ENCODE results near the gene DNAAF8.

DNAAF8 gene

DNA sequence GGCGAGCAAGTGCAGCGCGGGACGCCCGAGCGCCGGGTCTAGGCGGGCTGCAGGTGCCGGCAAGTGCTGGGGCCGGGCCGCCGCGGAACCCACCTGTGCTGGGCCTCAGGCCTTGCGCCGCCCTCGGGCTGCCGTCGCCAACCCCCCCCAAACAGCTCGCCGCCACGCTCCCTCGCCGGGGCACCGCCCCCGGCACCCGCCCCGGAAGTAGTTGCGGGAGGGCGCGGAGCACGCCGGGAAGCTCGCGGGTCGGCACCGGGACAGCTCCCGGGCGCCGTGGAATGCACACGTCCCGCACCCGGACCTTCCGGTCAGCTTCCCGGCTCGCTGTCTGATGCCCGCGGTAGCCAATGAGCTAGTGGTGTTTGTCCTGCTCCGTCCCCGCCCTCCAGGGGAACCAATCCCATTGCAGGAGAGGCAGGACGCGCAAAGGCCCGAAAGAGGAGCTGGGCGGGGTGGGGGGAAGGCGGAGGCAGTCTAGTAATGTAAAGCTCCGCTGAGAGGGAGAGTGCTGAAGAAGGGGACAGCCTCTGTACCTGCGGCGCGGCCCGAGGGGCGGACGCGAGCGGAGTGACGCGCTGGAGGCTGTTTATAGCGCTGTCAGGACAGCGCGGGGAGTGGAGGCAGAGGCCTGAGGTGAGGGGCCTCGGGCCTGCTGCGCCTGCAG, at the start of gene DNAAF8, which contains the start of gene ANKS3:
Gene DNAAF8 (plus strand): TSS at position 475 of the 667 bp plus-strand sequence. CDS start 1,978 bp downstream, outside the sequence.
Gene ANKS3 (minus strand): TSS at position 209 of the 667 bp plus-strand sequence. CDS start 4,122 bp downstream, outside the sequence.
- Mint-ChIP-seq H3K27ac (peak within 1 kb of the TSS; percentile 80), H3K4me3 (peak within 1 kb of the TSS; percentile 93), H3K27me3 (no peaks in the 10 kb centered on the region), H3K9me3 (no peaks in the 10 kb centered on the region), H3K36me3 (peaks cover 4% of the 10 kb centered on the region), H3K4me1 (peaks cover 15% of the 10 kb centered on the region)

DNA sequence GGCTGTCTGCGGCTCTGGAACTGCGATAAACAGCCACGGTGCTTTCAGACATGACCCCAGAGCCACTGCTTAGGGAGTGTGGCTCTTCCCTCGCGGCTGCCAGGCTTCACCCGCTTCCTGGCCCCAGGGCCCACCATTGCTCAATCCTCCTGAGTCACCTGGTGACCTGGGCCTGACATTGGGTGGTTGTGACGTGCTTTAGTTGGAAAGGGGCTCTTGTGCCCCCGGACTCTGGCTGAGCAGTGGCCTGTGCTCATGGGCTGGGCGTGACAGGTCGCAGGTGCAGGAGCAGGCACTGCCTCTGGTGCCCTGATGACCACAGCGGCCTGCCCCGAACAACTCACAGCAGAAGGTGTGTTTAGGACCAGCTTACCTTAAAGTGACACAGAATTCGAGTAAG, 49.6 kb upstream of the DNAAF8 start:
- Mint-ChIP-seq H3K36me3 (no peaks in the 10 kb centered on the region), H3K9me3 (no peaks in the 10 kb centered on the region), H3K27ac (peak overlapping the region; percentile 23), H3K4me1 (no peaks in the 10 kb centered on the region), H3K27me3 (no peaks in the 10 kb centered on the region), H3K4me3 (no peak overlapping the region)

DNA sequence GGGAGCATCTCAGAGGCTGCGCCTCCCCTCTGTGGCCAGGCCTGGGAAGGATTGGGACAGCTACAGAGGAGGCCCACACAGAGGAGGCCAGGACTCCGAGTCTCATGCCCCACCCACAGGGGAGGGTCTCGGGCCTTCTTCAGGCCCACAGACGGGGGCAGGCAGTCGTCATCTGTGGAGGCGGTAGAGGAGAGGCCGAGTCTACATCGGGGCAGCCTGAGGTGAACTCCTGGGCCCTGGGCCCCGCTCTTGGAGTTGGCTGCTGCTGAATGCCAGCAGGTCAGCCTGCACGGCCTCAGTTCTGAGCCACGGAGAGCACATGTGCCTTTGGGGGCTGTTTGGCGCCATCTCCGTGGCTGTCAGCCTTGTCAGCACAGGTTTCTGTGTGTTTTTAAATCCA, 49.0 kb upstream of the DNAAF8 start:
- Mint-ChIP-seq H3K9me3 (no peaks in the 10 kb centered on the region), H3K36me3 (no peaks in the 10 kb centered on the region), H3K27me3 (no peaks in the 10 kb centered on the region), H3K4me1 (no peaks in the 10 kb centered on the region), H3K4me3 (no peak overlapping the region), H3K27ac (no peak overlapping the region)

DNA sequence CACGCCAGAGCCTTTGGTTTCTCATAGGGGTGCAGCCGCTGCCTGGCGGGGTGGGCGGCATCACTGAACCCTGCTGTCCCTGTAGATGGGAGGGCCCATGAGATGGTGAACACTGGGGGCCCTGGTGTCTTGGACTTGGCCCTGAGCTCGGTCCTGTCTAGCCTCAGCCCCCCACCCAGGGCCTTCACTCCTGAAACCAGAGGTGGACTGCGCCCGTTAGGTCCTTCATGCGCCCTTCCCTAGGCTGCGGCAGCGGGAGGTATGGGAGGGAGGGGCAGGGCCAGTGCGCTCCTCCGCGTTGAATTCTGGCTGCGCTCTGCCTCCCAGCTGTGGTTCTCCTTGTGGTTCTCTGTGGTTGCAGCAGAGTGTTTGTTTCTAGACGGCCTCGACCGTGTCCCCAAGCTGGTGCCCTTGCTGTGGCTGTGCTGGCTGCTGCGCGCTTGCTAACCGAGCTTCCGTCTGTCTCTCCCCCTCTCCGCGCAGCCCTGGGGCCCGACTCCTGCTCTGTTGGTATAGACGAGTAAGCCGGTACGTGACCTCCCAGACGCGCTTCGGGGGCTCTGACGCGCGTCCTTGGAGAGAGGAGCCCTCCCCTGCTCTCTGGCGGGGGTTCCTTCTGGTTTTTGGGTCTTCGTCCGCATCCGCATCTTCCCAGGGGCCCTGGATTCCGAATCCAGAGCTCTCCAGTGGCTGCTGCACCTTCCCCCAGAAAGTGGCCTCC, 48.4 kb upstream of the DNAAF8 start:
- no peak overlapping the region for H3K27ac Mint-ChIP-seq
- H3K27me3 Mint-ChIP-seq, result no peaks in the 10 kb centered on the region
- H3K9me3 Mint-ChIP-seq, result no peaks in the 10 kb centered on the region
- H3K36me3 Mint-ChIP-seq, result no peaks in the 10 kb centered on the region
- H3K4me3 Mint-ChIP-seq, result no peak overlapping the region
- H3K4me1 Mint-ChIP-seq, result no peaks in the 10 kb centered on the region

DNA sequence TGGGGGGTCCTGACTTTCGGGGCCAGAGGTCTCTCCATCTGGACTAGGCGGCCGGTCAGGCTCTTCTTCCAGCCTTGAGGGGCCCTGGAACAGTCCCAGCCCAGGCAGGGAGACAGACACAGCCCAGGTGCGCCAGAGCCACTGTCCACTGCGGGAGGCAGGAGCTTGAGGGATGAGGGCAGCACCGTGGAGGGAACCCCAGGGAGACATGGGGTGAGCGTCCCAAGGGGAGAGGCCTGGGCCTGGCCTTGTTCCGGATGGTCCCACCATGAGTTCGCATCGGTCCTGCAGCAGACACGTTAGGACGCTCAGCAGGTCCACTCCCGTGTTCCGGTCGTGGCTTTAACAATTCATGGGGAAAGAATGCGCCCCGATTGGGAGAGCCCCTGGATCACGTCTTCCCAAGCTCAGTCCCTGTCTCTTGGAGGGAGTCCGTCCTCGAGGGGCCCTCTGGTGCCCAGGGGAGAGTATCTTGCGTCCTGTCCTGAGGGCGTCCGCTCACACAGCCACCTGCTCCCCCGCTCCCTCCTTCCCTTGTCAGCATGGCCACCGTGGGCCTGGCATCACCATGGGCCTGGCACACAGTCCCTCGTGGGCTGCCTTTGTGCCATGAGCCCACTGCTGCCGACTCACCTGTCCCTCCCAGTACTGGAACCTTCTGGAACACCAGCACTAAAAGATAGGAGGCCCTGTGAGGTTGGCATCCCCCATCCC, 47.7 kb upstream of the DNAAF8 start:
- Mint-ChIP-seq H3K4me1 (peaks cover 3% of the 10 kb centered on the region), H3K9me3 (no peaks in the 10 kb centered on the region), H3K27me3 (no peaks in the 10 kb centered on the region), H3K27ac (no peak overlapping the region), H3K4me3 (no peak overlapping the region), H3K36me3 (no peaks in the 10 kb centered on the region)

DNA sequence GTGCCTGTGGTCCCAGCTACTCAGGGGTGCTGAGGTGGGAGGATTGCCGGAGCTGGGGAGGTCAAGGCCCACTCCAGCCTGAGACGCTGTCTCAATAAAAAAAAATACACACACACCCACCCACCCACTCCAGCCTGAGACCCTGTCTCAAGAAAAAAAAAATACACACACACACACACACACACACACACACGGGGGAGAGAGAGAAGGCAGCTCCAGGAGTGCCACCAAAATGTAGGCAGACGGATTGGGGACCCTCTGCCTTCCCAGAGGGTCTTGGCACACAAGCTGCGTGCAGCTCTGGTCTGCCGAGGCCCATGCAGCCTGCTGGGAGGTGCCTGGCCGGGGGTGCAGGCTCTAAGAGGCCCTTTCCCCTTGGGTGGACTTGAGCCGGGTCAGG, 46.9 kb upstream of the DNAAF8 start:
- no peak overlapping the region for H3K4me3 Mint-ChIP-seq
- H3K27me3 Mint-ChIP-seq, result no peaks in the 10 kb centered on the region
- no peaks in the 10 kb centered on the region for H3K9me3 Mint-ChIP-seq
- peak overlapping the region; percentile 68 for H3K27ac Mint-ChIP-seq
- peaks cover 6% of the 10 kb centered on the region for H3K4me1 Mint-ChIP-seq
- H3K36me3 Mint-ChIP-seq, result no peaks in the 10 kb centered on the region

DNA sequence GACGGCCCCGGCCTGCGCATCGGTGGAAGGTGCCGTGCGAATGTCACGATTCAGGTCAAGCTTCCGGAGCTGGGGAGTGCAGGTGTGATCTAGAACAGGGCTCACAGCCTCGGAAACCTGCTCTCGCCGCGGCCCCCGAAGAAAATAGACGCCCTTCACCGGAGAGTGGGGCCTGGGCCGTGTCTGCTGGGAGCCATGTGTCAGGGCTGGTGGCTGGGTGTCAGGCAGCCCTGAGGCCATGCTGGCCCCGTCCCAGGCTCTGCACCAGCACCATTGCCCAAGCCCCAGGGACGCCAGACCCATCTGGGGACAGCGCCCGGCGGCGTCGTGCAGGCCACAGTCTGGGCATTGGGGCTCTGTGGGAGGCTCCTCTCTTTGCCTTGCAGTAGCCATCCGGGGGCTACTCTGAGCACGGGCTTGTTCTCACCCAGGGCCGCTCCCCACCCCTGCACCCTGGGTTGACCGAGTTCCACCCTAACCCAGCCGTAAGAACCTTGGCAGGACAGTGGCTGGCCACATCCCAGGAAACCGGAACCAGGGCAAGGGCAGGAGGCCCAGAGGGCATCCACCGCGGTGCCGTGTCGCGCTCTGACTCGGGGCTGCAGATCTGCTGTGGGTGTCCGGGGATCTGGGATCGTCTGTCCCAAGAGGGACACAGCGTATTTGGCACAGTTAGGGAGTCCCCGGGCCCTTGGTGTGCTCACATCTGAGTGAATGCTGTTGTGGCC, 46.2 kb upstream of the DNAAF8 start:
- H3K27me3 Mint-ChIP-seq, result no peaks in the 10 kb centered on the region
- H3K4me3 Mint-ChIP-seq, result no peak overlapping the region
- peak overlapping the region; percentile 68 for H3K27ac Mint-ChIP-seq
- H3K36me3 Mint-ChIP-seq, result no peaks in the 10 kb centered on the region
- peaks cover 9% of the 10 kb centered on the region for H3K4me1 Mint-ChIP-seq
- H3K9me3 Mint-ChIP-seq, result no peaks in the 10 kb centered on the region

DNA sequence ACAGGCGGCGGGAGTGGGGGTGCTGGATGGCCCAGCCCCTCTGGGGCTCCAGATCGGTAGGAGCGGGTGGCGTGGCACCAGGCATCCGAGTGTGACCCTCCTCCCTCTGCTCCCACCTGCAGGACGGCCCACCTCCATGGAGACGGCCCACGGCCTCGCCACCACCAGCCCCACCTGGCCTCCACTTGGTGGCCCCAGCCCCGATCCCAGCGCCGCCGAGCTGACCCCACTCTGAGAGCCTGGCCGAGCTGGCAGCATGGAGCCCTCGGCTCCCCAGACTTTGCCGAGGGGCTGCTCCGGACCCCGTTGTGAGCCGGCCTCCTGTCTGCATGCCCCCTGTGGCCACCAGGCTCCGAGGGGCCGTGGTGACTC, 45.7 kb upstream of the DNAAF8 start:
- Mint-ChIP-seq H3K27ac (no peak overlapping the region), H3K9me3 (no peaks in the 10 kb centered on the region), H3K4me3 (no peak overlapping the region), H3K27me3 (no peaks in the 10 kb centered on the region), H3K36me3 (no peaks in the 10 kb centered on the region), H3K4me1 (peaks cover 9% of the 10 kb centered on the region)

DNA sequence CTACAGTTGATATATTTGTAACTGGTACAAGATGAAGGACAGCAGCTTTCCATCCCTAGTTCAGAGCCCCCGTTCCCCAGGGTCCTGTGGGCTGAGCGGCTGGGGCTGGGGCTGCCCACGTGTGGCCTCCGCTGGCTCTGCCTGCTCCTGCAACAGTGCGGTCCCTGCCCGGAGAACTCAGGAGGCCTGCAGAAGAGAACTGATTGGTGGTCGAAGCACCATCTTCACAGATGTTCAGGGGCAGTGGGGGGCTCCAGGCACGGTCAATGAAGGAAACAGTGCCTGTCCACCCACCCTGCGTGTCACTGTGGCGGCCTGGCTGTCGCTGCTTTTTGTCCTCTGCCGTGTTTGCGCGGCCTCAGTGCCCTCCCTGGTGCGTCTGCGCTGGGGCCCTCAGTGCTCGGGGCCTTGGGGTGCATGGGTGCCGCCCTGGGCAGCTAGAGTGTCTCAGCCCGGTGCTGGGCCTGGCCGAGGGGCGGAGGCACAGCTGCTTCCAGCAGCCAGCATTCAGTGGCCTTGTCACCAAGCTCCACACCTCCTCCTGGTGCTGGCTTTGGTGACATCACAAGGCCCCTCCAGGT, 45.2 kb upstream of the DNAAF8 start:
- Mint-ChIP-seq H3K36me3 (no peaks in the 10 kb centered on the region), H3K9me3 (no peaks in the 10 kb centered on the region), H3K4me1 (peaks cover 9% of the 10 kb centered on the region), H3K27ac (no peak overlapping the region), H3K27me3 (no peaks in the 10 kb centered on the region), H3K4me3 (no peak overlapping the region)

DNA sequence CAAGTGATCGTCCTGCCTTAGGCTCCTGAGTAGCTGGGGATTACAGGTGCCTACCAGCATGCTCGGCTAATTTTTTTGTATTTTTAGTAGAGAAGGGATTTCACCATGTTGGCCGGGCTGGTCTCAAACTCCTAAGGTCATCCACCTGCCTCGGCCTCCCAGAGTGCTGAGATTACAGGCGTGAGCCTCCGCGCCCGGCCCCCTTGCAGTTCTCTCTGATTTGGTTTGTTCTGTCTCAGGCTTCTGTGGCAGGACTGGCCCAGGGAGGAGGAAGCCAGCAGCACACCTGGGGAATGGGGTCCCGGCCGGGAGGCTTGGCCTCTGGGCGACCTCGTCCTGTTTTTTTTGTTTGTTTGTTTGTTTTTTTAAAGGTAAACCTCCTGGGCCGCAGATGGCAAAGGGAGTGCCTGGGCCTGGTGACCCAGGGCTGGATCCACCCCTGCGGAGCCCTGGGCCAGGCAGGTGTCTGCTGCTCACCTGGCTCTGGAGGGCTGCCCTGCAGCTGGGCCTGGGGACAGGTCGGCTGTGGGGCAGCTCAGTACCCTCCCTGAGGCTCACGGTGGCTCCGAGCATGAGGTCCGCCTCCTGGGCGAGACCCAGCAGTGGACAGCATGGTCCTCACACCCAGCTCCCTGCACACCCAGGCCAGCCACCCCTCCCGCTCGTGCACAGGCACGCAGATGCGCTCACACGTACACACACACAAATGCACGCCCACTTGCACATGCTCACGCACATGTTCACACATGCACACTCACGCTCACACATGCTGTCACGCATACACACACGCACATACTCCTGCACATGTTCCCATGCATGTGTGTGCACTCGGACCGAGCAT, 44.3 kb upstream of the DNAAF8 start:
- Mint-ChIP-seq H3K27me3 (no peaks in the 10 kb centered on the region), H3K4me1 (peaks cover 11% of the 10 kb centered on the region), H3K4me3 (no peak overlapping the region), H3K27ac (no peak overlapping the region), H3K9me3 (no peaks in the 10 kb centered on the region), H3K36me3 (no peaks in the 10 kb centered on the region)

DNA sequence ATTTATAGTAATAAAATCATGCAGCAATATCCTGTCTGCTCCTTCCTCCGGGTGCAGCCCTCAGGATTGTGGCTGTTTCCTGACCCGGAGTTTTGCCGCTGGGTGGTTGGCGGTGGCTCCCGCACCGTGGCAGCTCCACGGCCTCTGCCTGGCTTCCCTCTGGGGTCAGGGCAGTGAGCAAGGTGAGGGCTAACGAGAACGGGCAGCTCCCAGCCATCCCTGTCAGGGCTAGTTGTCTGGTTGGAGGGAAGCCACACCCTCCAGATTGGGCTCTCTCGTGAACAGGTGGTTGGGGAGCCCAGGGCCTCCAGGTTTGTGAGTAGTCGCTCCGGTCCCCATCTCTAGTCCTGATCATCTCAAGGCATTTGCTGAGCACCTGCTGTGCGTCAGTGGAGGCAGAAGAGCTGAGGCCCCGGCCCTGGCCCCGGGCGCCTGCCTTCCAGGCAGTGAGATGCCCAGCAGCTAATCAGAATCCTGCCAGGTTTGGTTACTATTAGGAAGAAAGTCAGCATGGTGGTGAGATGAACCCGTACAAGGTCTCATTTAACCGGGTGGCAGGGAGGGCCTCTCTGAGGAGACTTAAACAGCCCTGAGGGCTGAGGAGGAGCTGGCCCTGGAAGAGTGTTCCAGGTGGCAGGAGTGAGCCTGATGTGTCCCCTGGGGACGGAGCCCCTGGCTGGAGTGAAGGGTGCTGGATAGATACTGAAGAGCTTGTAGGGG, 43.2 kb upstream of the DNAAF8 start:
- H3K27me3 Mint-ChIP-seq, result no peaks in the 10 kb centered on the region
- H3K4me3 Mint-ChIP-seq, result peak overlapping the region; percentile 35
- H3K36me3 Mint-ChIP-seq, result no peaks in the 10 kb centered on the region
- H3K9me3 Mint-ChIP-seq, result no peaks in the 10 kb centered on the region
- peaks cover 17% of the 10 kb centered on the region for H3K4me1 Mint-ChIP-seq
- H3K27ac Mint-ChIP-seq, result peak overlapping the region; percentile 84

DNA sequence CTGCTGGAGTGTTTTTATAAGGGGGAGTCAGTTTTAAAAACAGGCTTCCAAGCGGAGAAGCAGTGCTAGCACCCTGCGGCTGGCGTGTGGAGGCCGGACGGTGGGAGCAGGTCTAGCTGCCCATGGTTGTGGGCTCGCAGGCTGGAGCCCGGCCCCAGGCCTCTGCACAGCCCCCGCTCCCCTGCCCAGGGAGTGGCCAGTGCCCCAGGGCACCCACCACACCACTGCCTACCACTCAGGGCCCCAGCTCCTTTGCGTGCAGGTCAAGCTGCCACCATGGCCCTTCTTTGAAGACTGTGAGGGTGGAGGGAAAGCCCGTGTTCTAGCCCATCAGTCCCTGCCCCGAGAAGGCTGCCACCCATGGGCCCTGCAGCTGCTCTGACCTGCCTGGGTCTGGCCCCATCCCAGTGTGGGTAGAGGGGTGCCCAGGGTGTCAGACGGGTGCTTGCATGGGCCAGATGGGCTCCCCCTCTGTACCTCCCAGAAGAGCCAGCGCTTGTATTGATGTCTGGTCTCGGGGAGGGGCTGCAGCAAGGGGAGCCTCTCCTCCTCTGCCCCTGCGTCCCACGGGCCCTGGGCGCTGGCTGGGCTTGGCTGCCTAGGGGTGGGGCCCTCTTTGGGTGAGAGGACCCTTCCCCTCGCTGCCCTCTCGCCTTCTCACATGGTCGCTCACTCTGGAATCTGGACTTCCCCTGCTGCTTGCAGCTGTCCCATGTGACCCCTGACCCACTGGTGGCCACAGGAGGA, 42.5 kb upstream of the DNAAF8 start:
- Mint-ChIP-seq H3K27ac (peak overlapping the region; percentile 84), H3K36me3 (no peaks in the 10 kb centered on the region), H3K9me3 (no peaks in the 10 kb centered on the region), H3K4me1 (peaks cover 17% of the 10 kb centered on the region), H3K27me3 (no peaks in the 10 kb centered on the region), H3K4me3 (peak overlapping the region; percentile 35)

DNA sequence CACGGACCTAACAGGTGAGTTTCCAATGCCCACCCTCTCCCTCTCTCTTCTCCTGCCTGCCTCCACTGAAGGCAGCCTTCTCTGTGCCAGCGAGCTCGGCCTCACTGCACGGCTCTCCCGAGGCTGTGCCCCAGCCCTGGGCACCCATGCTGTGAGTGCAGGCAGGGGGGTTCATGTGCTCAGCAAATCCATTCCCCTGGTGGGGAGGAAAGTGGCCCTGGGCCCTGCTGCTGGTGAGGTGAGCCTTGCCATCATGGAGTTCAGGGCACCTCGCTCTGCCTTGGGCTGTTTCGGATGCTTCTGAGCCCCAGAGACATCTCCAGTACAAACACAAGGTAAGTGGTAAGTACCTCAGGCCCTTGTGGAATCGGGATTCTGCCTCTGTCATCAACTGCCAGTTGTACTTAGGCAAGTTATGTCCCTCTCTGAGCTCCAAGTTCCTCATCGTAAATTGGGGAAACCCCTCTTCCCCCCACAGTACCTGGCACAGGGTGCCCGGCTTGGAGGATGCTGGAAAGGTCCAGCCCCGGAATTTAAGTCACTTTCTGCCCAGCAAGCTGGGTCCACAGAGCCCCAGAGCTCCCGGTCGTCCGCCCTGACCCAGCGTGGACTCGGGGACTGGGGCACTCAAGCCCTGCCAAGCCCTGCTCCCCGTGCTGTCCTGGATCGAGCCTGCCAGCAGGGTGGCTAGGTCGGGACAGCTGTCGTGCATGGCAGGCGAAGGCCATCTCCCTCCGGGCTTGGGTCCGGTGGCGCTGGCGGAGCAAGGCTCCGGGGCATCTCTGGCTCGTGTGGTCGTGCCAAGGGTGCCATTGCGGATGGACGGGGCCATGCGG, 41.7 kb upstream of the DNAAF8 start:
- Mint-ChIP-seq H3K27me3 (no peaks in the 10 kb centered on the region), H3K27ac (peak overlapping the region; percentile 74), H3K36me3 (no peaks in the 10 kb centered on the region), H3K4me3 (peak overlapping the region; percentile 85), H3K4me1 (peaks cover 17% of the 10 kb centered on the region), H3K9me3 (no peaks in the 10 kb centered on the region)

Measured in activated naive CD4-positive, alpha-beta T cell treated with anti-CD3 and anti-CD28 coated beads, Interleukin-2, amount 50 U/mL, for 24 hours (primary cell).